ENCODE results near the gene UBN1. TPM values are rescaled to one million over a fixed set of nuclear protein-coding genes. Genes with fewer than 3 reads are reported as not detected.
A peak's percentile ranks its signal among the peaks of the same experiment; 100 is the strongest.

Gene UBN1
- total and polyA plus RNA-seq, 2 of the 13 experiments (the other 11 are each of a cell fraction or from before 2014, with no cell fraction given): 10.6 to 23.5 TPM

- TF ChIP-seq CEBPZ (IDR thresholded peaks at IDR 0.05; ENCODE audit: low read length) (no peak), SP4 (CRISPR knock-in tag; IDR thresholded peaks at IDR 0.05) (0 out of 2 replicates have a peak, but pooled peaks have one; percentile 20), AFF4 (CRISPR knock-in tag; IDR thresholded peaks at IDR 0.05) (no peak)
These were observed 57.0 kb downstream of the UBN1 start (continued) for GRCh38 chr16:4904108-4904941.

Measured in HepG2 (cell line).